ENCODE results near the gene MAOA. TPM values are rescaled to one million over a fixed set of nuclear protein-coding genes. Genes with fewer than 3 reads are reported as not detected.

The MAOA gene
- total and polyA plus RNA-seq, 4 donors = 29.6 to 108 (median 82.5) TPM

DNA sequence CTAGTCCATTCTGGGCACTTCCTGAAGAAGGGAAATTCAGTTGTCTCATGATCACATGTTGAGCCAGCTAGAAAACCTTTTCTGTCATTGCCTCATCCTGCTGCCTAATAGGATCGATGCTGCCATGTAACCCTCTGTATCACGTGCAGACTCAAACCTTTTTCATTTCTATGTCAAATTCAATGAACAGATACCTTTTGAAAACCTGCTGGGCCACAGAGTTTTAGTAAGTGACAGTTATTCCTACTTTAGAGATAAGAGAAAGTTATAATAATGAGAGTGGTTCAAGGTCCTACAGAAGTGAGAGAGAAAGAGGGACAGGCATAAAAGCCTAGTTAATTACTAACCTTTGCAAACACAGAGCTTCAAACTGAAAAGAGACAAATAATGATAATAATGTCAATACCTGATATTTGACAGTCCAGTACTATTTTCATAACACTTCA, 46.0 kb downstream of the MAOA start:
- ATAC-seq (ENCODE audit: low FRiP score) (no peak), DNase-seq (no peak)
- 46 to 62% methylated on average over 2 of the region's 2 CpGs for WGBS, 2 donors
- no peaks in the 10 kb centered on the region for H3K9me3 ChIP-seq (ENCODE audit: control insufficient read depth, low read length)
- no peak overlapping the region for H3K4me3 ChIP-seq (ENCODE audit: low read length in 2 of 2)
- H3K27ac ChIP-seq (ENCODE audit: low read depth in 1 of 2, low read length in 2 of 2) = peak overlapping the region in 1 of 2 donors; percentile 43
- intact Hi-C loops (cut with DNase I) = loop anchor here in 1 of 2 donors (5.0 kb wide), 1 partner anchor 45 kb away; the partner anchor contains the start of gene MAOA
- no peaks in the 10 kb centered on the region for H3K36me3 ChIP-seq (ENCODE audit: control insufficient read depth in 1 of 2, insufficient read depth in 2 of 2, low read length in 1 of 2)
- peaks cover 3 to 10% of the 10 kb centered on the region in 2 donors for H3K4me1 ChIP-seq (ENCODE audit: control insufficient read depth in 1 of 2, insufficient read depth in 2 of 2, low read length in 2 of 2)
- H3K27me3 ChIP-seq (ENCODE audit: control insufficient read depth in 1 of 2, insufficient read depth in 2 of 2, low read length in 1 of 2) = no peaks in the 10 kb centered on the region

DNA sequence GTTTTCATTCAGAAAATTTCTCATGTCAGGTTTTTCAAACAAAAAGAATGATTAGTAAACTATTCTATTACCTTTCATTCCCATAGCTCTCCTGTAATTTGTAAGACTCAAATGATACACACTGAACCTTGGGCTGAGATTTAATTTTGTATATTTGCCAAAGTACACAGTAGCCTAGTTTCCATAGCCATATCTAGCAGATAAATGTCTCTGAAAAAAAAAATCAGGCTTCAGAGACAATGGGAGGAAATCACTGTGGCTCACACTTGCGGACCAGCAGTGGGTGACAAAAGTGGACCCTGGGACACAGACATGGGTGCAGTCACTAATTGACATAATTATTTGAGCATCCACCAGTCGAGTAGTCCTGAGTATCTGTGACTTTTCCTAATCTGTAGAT, 46.6 kb downstream of the MAOA start:
- DNase-seq (no peak), ATAC-seq (ENCODE audit: low FRiP score) (no peak)
- no peaks in the 10 kb centered on the region for H3K9me3 ChIP-seq (ENCODE audit: control insufficient read depth, low read length)
- H3K36me3 ChIP-seq (ENCODE audit: control insufficient read depth in 1 of 2, insufficient read depth in 2 of 2, low read length in 1 of 2) = no peaks in the 10 kb centered on the region
- H3K4me1 ChIP-seq (ENCODE audit: control insufficient read depth in 1 of 2, insufficient read depth in 2 of 2, low read length in 2 of 2) = peaks cover 3 to 10% of the 10 kb centered on the region in 2 donors
- H3K4me3 ChIP-seq (ENCODE audit: low read length in 2 of 2) = no peak overlapping the region
- 48 to 74% methylated on average over 2 of the region's 2 CpGs for WGBS, 2 donors
- no peaks in the 10 kb centered on the region for H3K27me3 ChIP-seq (ENCODE audit: control insufficient read depth in 1 of 2, insufficient read depth in 2 of 2, low read length in 1 of 2)
- intact Hi-C loops (cut with DNase I) = loop anchor here in 1 of 2 donors (5.0 kb wide), 1 partner anchor 45 kb away; the partner anchor contains the start of gene MAOA
- H3K27ac ChIP-seq (ENCODE audit: low read depth in 1 of 2, low read length in 2 of 2) = peak overlapping the region; percentile 51 to 57

DNA sequence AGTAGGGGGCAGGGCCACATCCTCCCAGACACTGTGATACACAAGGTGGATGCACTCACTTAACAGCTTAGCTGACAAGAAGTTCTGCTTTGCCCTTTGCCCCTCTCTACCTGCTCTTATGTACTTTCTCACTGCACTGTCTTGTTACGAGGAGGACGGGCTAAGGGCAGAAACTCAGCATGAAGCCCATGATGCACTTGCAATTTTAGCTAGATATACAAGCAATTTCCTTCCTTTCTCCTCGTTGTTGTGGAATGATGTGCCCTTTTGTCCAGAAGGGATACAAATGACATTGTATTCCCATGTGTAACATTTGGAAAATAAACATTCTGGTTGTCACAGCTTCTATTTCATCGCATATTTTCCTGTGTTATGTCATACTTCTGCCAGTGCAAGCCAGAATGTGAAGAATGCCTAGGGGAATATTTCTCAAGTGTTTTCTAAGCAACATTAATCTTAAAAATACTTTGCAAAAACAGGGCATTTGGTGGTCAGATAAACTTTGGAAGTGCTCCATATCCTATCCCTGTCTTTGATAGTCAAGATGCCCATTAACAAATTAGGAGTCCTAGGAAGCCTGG, 47.2 kb downstream of the MAOA start:
- H3K27ac ChIP-seq (ENCODE audit: low read depth in 1 of 2, low read length in 2 of 2) = peak overlapping the region; percentile 57 to 82
- intact Hi-C loops (cut with DNase I) = loop anchor here in 1 of 2 donors (5.0 kb wide), 1 partner anchor 46 kb away; the partner anchor contains the start of gene MAOA
- H3K36me3 ChIP-seq (ENCODE audit: control insufficient read depth in 1 of 2, insufficient read depth in 2 of 2, low read length in 1 of 2) = no peaks in the 10 kb centered on the region
- WGBS, 2 donors = 3 to 17% methylated on average over 4 of the region's 4 CpGs
- no peak for DNase-seq
- no peaks in the 10 kb centered on the region for H3K9me3 ChIP-seq (ENCODE audit: control insufficient read depth, low read length)
- H3K4me1 ChIP-seq (ENCODE audit: control insufficient read depth in 1 of 2, insufficient read depth in 2 of 2, low read length in 2 of 2) = peaks cover 3 to 10% of the 10 kb centered on the region in 2 donors
- H3K4me3 ChIP-seq (ENCODE audit: low read length in 2 of 2) = no peak overlapping the region
- H3K27me3 ChIP-seq (ENCODE audit: control insufficient read depth in 1 of 2, insufficient read depth in 2 of 2, low read length in 1 of 2) = no peaks in the 10 kb centered on the region
- ATAC-seq (ENCODE audit: low FRiP score) = peak; percentile 54

DNA sequence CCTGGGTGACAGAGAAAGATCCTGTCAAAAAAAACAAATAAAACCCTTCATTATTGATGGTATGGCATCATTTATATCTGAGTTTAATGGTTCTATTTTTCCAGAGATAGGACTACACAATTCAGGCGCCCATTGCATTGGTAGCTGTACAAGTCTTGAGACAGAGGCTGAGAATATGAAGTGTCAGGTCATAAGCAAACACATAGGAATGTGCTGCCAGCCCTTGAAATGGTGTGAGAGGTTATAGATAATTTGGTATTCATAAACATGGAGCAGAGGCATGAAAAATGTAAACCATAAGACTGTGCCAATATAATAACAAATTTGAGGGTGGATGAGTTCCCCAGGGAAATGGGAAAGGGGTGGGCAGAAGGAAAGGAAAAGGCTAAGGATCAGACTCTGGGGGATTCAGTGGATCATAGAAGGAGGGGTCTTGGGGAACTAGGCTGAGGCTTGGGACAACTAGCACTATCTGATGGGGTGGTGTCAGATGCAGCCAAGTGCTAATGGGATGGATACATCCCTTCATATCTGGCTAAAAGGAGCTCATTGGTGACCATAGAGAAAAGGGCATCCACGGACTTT, 50.8 kb downstream of the MAOA start:
- ATAC-seq (ENCODE audit: low FRiP score) = peak; percentile 12
- Histone ChIP-seq H3K4me3 (ENCODE audit: low read length in 2 of 2) (no peak overlapping the region), H3K27me3 (ENCODE audit: control insufficient read depth in 1 of 2, insufficient read depth in 2 of 2, low read length in 1 of 2) (no peaks in the 10 kb centered on the region), H3K27ac (ENCODE audit: low read depth in 1 of 2, low read length in 2 of 2) (peak overlapping the region in 1 of 2 donors; percentile 68), H3K4me1 (ENCODE audit: control insufficient read depth in 1 of 2, insufficient read depth in 2 of 2, low read length in 2 of 2) (peaks cover 0 to 10% of the 10 kb centered on the region in 2 donors), H3K36me3 (ENCODE audit: control insufficient read depth in 1 of 2, insufficient read depth in 2 of 2, low read length in 1 of 2) (no peaks in the 10 kb centered on the region), H3K9me3 (ENCODE audit: control insufficient read depth, low read length) (no peaks in the 10 kb centered on the region)
- no peak for DNase-seq
- intact Hi-C loops (cut with DNase I) = no loop called here
- WGBS, 2 donors = 54 to 82% methylated on average over 2 of the region's 2 CpGs

DNA sequence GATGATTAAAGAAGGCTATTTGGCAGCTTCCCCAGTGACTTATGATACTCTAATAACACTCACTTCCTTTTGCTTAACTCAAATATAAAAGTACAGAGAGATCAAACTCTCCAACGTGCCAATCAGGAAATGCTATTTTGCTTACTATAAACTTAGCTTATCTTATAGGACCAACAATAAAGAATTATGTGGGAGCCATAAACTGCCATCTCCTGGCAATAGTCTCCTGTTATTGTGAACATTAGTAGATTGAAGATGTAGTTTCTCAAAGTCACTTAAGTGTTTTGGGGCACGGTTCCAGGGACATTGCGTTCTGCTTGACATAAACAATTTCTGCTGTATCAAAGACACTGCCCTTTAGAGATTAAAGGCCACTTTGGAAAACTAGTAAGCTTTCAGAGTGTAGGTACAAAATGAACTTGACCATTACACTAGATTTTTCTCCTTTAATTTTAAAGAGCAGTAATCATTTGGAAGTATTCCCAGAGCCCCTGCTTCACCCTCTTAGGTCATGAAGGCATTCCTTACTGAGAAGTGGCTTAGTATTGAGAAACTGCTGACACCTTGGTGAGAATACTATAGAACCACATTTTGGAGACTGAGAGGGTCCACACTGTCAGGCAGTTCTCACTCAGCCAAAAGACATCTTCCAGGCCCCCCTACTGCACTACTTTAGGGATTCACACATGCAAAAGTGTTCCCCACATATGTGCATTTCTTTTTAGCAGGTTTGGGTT, 51.9 kb downstream of the MAOA start:
- 20 to 47% methylated on average over 3 of the region's 3 CpGs for WGBS, 2 donors
- intact Hi-C loops (cut with DNase I) = no loop called here
- no peak overlapping the region for H3K27ac ChIP-seq (ENCODE audit: low read depth in 1 of 2, low read length in 2 of 2)
- H3K4me1 ChIP-seq (ENCODE audit: control insufficient read depth in 1 of 2, insufficient read depth in 2 of 2, low read length in 2 of 2) = peaks cover 0 to 7% of the 10 kb centered on the region in 2 donors
- no peaks in the 10 kb centered on the region for H3K9me3 ChIP-seq (ENCODE audit: control insufficient read depth, low read length)
- H3K4me3 ChIP-seq (ENCODE audit: low read length in 2 of 2) = no peak overlapping the region
- ATAC-seq (ENCODE audit: low FRiP score) (no peak), DNase-seq (no peak)
- H3K36me3 ChIP-seq (ENCODE audit: control insufficient read depth in 1 of 2, insufficient read depth in 2 of 2, low read length in 1 of 2) = no peaks in the 10 kb centered on the region
- H3K27me3 ChIP-seq (ENCODE audit: control insufficient read depth in 1 of 2, insufficient read depth in 2 of 2, low read length in 1 of 2) = no peaks in the 10 kb centered on the region

DNA sequence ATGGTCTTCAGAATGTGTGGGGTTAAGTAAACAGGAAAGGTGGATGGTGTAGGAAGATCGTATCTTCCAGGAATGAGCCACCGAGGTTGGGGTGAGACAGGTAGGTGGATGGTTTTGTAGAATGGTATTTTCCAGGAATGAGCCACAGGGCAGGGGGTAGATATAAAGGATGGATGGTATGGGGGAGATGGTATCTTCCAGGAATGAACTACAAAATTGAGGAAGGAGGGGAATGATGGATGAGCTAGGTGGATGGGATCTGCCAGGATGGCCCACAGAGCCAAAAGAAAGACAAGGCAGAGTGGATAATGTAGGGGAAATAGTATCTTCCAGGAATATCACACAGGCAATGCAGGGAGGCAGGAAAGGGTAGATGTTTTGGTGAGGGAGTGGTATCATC, 60.0 kb downstream of the MAOA start:
- Histone ChIP-seq H3K4me1 (ENCODE audit: control insufficient read depth in 1 of 2, insufficient read depth in 2 of 2, low read length in 2 of 2) (no peaks in the 10 kb centered on the region), H3K9me3 (ENCODE audit: control insufficient read depth, low read length) (no peaks in the 10 kb centered on the region), H3K27me3 (ENCODE audit: control insufficient read depth in 1 of 2, insufficient read depth in 2 of 2, low read length in 1 of 2) (no peaks in the 10 kb centered on the region), H3K36me3 (ENCODE audit: control insufficient read depth in 1 of 2, insufficient read depth in 2 of 2, low read length in 1 of 2) (peaks cover 0 to 3% of the 10 kb centered on the region in 2 donors), H3K4me3 (ENCODE audit: low read length in 2 of 2) (no peak overlapping the region), H3K27ac (ENCODE audit: low read depth in 1 of 2, low read length in 2 of 2) (no peak overlapping the region)
- no peak for DNase-seq
- no peak for ATAC-seq (ENCODE audit: low FRiP score)
- intact Hi-C loops (cut with DNase I) = no loop called here
- 88 to 93% methylated on average over 2 of the region's 2 CpGs for WGBS, 2 donors

DNA sequence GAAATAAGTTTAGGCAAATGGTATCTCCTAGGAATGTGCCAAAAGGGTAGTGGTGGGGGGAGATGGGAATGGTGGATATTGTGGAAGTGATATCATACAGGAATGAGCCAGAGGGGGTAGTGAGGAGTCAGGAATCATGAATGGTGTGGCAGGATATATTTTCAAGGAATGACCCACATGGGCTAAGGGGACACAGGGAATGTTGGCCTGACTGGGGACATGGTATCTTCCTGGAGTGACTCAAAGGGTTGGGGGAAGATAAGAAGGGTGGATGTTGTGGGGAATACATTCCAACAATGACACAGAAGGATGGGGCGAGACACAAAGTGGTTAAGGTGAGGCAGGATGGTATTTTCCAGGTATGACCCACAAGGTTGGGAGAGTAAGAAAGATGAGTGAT, 60.6 kb downstream of the MAOA start:
- intact Hi-C loops (cut with DNase I) = no loop called here
- Histone ChIP-seq H3K4me3 (ENCODE audit: low read length in 2 of 2) (no peak overlapping the region), H3K36me3 (ENCODE audit: control insufficient read depth in 1 of 2, insufficient read depth in 2 of 2, low read length in 1 of 2) (peaks cover 0 to 4% of the 10 kb centered on the region in 2 donors), H3K4me1 (ENCODE audit: control insufficient read depth in 1 of 2, insufficient read depth in 2 of 2, low read length in 2 of 2) (no peaks in the 10 kb centered on the region), H3K9me3 (ENCODE audit: control insufficient read depth, low read length) (no peaks in the 10 kb centered on the region), H3K27me3 (ENCODE audit: control insufficient read depth in 1 of 2, insufficient read depth in 2 of 2, low read length in 1 of 2) (no peaks in the 10 kb centered on the region), H3K27ac (ENCODE audit: low read depth in 1 of 2, low read length in 2 of 2) (no peak overlapping the region)
- no peak for ATAC-seq (ENCODE audit: low FRiP score)
- 80 to 95% methylated on average over 1 of the region's 1 CpG for WGBS, 2 donors
- DNase-seq = no peak

DNA sequence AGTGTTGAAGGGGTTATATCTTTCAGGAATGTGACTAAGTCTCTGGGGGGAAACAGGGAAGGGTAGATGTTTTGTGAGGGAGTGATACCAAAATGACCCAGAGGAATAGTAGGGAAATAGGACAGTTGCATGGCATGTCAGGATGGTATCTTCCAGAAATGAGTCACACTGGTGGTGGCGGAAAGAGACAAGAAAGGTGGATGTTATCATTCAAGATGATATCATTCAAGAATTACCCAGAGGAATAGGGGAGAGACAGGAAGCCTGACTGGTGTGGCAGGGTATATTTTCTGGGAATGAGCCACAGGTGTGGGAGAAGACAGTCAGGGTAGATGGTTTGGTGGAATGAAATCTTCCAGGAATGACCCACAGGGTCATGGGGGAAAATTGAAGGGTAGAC, 61.1 kb downstream of the MAOA start:
- Histone ChIP-seq H3K27me3 (ENCODE audit: control insufficient read depth in 1 of 2, insufficient read depth in 2 of 2, low read length in 1 of 2) (no peaks in the 10 kb centered on the region), H3K9me3 (ENCODE audit: control insufficient read depth, low read length) (no peaks in the 10 kb centered on the region), H3K4me1 (ENCODE audit: control insufficient read depth in 1 of 2, insufficient read depth in 2 of 2, low read length in 2 of 2) (no peaks in the 10 kb centered on the region), H3K27ac (ENCODE audit: low read depth in 1 of 2, low read length in 2 of 2) (no peak overlapping the region), H3K4me3 (ENCODE audit: low read length in 2 of 2) (no peak overlapping the region), H3K36me3 (ENCODE audit: control insufficient read depth in 1 of 2, insufficient read depth in 2 of 2, low read length in 1 of 2) (peaks cover 0 to 4% of the 10 kb centered on the region in 2 donors)
- no peak for DNase-seq
- no peak for ATAC-seq (ENCODE audit: low FRiP score)
- intact Hi-C loops (cut with DNase I) = no loop called here
- 91 to 100% methylated on average over 1 of the region's 1 CpG for WGBS, 2 donors

Measured in aorta (tissue), 5 donors.